GM04503 (cell line): ENCODE data around the gene CACFD1.
"Not testable (repeated sequence)": the region's sequence is repeated elsewhere in the genome, so short reads cannot be mapped to it uniquely, and the experiment has no call there.

Experiments
- DNase-seq: peaks from one replicate; pipeline ENCODE4 v3.0.0-alpha.2; 2012; ENCODE audit warnings: low read depth

Gene CACFD1

DNA sequence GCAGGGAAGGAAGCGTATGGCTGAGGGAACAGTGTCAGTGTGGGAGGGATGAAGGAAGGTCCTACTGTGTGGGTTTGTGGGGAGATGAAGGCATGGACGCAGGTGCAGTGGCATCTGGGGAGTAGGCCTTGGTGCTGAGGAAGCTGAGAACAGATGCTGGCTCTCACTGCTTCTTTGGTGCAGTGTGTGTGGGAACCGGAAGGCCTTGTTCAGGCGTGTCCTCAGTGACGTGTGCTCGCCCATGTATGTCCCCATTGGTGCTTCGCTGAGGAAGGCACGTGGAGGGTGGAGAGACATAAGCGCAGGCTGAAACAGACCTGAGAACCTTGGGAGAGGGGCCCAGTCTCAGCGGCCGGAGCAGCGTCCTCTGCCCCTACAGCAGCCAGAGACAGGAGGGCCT, 18.9 kb upstream of the CACFD1 start:
- no peak for DNase-seq

- DNase-seq: no peak
Measured at GRCh38 chr9:133441571-133441970, 18.2 kb upstream of the CACFD1 start.

GRCh38 chr9:133443248-133443647, 16.5 kb upstream of the CACFD1 start:
- no peak for DNase-seq

GRCh38 chr9:133443982-133444381, 15.8 kb upstream of the CACFD1 start:
- no peak for DNase-seq

DNA sequence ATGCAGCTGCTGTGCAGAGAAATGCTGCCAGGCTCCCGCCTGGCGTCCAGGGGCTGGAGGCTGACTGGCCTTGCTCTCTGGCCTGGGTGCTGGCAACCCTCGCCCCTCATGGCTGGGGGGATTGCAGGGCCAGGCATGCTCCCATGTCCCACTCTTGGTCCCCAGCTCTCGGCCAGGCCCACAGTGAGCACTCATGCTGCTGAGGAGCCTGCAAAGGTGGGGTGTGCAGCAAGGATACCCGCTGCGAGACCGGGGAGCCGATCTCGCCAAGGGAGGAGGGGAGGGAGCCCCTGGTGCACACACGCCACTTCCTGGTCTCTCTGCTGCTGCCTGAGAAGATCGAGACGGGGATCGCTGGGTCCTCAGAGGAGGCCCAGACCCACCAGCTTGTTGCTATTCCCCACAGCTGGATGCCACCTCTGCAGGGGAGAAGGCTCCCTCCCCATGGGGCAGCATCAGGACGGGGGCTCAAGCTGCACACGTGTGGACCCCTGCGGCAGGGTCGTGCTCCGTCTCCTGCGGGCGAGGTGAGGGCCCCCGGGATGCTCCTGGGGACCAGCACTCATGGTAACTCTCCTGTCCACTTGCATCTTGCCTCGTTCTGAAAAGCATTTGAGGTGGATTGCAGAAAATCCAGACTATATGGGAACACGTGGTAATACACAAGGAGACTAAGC, 14.3 kb upstream of the CACFD1 start:
- DNase-seq: no peak

DNA sequence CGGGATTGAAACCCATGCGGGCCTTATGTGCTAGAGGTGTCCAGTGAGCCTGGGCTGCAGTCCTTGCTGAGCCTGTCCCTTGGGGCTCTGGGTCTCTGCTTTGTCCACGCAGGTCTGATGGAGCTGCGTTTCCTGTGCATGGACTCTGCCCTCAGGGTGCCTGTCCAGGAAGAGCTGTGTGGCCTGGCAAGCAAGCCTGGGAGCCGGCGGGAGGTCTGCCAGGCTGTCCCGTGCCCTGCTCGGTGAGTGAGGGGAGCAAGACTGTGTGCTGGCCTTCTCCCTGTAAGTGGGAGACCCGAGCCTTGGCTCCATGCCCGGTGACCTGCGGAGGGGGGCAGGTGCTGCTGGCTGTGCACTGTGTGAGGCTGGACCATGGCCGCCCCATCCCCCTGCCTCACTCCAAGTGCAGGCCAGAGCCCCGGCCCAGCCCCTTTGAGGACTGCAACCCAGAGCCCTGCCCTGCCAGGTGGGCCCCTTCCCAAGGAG, 11.2 kb upstream of the CACFD1 start:
- DNase-seq: no peak

- no peak for DNase-seq
Measured at GRCh38 chr9:133449760-133450159, 10.0 kb upstream of the CACFD1 start.

DNA sequence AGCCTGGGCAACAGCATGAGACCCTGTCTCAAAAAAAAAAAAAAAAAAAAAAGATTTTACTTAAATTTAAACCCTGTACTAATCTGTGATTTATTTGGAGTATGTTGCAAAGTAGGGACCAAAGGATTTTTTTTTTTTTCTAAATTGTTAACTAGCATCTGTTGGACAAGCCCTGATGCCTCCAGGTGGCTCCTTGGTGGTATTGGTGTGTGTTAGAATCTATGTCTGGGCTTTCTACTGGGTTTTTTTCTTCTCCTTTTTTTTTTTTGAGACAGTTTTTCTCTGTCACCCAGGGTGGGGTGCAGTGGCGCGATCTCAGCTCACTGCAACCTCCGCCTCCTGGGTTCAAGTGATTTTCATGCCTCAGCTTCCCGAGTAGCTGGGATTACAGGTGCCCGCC, 7.9 kb upstream of the CACFD1 start:
- DNase-seq: not testable (repeated sequence)

GRCh38 chr9:133452562-133452961, 7.2 kb upstream of the CACFD1 start:
- no peak for DNase-seq

- DNase-seq: no peak
Measured at GRCh38 chr9:133453651-133454050, 6.1 kb upstream of the CACFD1 start.

GRCh38 chr9:133454325-133454724, 5.5 kb upstream of the CACFD1 start:
- DNase-seq: no peak

- no peak for DNase-seq
Measured at GRCh38 chr9:133454943-133455673, 4.7 kb upstream of the CACFD1 start.

DNA sequence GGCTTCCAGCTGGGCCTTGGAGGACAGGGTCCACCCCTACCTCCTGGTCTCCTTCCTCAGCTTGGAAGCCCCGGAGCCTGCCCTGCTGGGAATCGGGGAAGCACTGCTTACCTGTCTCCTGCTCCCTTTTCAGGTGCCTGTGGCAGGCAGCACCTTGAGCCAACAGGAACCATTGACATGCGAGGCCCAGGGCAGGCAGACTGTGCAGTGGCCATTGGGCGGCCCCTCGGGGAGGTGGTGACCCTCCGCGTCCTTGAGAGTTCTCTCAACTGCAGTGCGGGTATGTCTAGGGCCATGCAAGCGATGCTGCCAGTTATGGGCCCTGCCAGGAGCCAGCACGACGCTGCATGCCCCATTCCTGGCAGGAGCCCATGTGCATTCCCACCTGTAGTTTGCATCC, 3.8 kb upstream of the CACFD1 start:
- DNase-seq: no peak

DNA sequence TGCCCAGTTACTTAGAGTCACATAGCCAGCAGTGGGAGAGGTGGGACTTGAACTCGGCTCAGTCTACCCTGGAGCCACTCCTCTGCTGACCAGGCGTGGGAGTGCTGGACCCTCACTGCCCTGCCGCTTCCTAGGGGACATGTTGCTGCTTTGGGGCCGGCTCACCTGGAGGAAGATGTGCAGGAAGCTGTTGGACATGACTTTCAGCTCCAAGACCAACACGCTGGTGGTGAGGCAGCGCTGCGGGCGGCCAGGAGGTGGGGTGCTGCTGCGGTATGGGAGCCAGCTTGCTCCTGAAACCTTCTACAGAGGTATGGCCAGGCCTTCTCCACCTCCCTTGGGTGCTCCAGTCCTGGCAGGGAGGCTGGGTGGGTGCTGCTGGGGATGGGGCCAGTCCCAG, 3.4 kb upstream of the CACFD1 start:
- DNase-seq: no peak

DNA sequence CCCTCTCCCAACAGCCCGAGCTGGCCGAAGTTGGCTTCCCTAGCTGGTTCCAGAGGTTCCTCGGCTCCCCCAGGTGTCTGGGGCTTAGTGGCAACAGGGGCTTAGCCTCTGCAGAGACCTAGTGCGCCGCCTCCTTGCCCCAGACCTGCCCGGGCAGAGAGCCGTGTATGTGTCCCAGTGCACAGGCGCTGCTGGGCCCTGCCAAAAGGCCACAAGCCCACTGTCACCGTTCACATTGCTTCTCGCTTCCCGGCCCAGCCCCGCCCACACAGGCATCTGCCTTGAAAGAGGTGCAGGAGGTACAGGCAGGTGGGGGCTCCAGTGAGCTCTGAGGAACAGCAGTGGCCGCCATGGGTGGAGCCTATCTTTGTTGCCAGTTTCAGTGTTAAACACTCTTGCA, 2.5 kb upstream of the CACFD1 start:
- DNase-seq: no peak

GRCh38 chr9:133457748-133458147, 2.0 kb upstream of the CACFD1 start:
- DNase-seq: no peak

GRCh38 chr9:133458643-133459312, 1.0 kb upstream of the CACFD1 start:
- DNase-seq: no peak

DNA sequence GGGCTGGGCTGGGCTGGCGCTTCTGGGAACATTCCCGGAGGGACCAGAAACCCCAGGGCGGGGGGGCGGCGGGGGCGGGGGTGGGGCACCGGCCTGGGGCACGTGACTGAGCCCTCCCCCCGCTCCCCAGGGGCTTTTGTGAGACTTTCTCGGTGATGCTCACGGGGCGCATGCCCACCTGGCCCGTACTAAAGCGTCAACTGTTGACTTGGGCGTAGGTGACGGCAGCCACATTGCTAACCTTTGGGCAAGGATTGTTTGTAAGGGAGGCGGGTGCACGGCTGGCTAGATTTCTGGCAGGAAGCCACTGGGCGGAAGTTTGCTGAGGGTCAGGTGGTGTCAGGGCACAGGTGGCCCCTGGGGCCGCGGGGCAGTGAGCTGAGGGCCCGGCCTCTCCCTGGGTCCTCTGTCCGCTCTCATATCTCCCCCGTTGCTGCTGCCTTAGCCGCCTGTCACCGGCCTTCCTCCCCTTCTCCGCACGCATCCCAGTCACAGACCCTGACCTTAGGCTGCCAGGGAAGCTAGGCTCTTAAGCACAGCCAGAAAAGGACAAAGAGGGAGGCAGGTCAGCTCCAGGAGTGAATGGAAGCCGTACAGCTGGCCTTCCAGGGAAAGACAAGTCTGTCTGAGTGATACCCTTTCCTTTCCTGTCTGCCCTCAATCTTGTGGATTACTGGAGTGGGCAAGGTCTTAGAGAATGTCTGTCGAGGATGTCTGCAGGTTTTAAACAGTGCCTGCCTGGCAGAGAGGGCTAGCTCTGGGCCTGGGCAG, 812 bp downstream of the CACFD1 start:
- DNase-seq: no peak

- no peak for DNase-seq
Measured at GRCh38 chr9:133461975-133462374, 2.2 kb downstream of the CACFD1 start.

DNA sequence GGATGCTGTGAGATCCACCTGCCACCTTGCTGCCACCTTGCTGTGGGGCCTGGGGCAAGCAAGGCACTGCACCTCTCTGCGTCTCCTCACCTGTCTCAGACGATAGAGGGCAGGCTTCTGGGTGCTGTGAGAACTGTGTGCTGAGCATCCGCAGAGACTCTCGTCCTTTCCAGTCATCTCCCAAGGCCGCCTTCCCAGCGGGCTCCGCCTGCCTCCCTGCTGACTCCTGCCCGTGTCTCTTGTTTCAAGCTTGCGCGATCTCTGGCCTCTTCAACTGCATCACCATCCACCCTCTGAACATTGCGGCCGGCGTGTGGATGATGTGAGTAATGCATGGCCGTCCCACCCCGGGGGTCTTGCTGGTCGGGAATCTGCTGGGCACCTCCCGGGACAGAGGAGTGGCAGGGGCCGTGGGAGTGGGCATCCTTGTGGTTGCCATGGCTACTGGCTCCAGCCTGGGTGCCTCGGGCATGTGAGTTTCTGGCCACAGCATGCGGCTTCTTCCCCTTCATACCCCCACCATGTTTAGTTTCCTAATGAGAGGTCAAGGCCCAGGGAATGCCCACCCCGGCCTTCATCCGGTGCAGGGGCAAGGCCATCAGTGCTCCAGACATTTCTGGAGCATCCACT, 3.6 kb downstream of the CACFD1 start:
- DNase-seq: no peak

- DNase-seq: no peak
Measured at GRCh38 chr9:133463864-133464615, 4.3 kb downstream of the CACFD1 start.
